GM12892 (cell line): Measurements from ENCODE around the gene SH2B3.

Experiments used
- POLR2A ChIP-seq: IDR thresholded peaks from 2 replicates; pipeline ENCODE4 v1.6.1; 2011; ENCODE audit warnings: low read depth, low read length, control low read depth
- POLR2AphosphoS5 ChIP-seq: IDR thresholded peaks from 2 replicates; pipeline ENCODE4 v1.6.1; 2011; ENCODE audit warnings: low read depth, low read length, control low read depth
- TAF1 ChIP-seq: IDR thresholded peaks from 2 replicates; pipeline ENCODE4 v1.6.1; 2011; ENCODE audit warnings: low read depth, mild to moderate bottlenecking, control low read depth, low read length, borderline replicate concordance

DNA sequence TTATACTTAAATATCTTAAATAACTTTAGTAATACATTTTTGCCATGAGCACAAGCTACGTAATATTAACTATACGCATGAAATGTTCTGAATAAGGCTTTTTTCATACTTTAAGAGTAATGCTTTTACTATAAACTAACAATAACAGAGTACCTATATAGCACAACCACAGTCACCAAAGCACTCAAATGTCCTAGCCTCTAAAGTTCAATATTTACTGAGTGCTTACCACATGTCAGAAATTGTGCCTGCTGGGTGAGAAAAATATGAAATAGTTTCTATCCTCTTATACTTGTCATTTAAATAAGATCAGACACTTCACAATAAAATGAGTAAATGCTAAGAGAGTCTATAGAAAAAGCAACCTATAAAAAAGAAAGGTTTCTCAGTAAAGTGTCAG, 83.1 kb downstream of the SH2B3 start:
- TF ChIP-seq POLR2A (no peak), TAF1 (no peak), POLR2AphosphoS5 (no peak)
